ENCODE results near the gene UBE2H.
A peak's percentile ranks its signal among the peaks of the same experiment; 100 is the strongest.

UBE2H gene

GRCh38 chr7:129784437-129784782 lies 168.3 kb downstream of the UBE2H start:
- DNase-seq, result peak in 1 of 4 experiments; percentile 4

DNA sequence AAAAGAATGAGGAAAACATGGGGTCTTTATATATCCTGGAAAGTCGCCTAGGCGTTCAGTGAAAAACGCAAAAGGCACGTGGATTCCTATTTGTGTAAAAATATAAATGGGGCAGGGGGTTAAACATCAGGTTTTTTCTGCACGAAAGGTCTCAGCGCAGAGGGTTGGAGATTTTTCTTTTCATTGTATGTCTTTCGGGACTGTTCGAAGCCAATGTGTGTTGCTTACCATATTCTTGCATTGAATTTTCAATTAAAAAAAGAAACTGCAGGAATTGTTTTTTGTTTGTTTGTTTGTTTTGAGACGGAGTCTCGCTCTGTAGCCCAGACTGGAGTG lies 169.2 kb downstream of the UBE2H start:
- DNase-seq, result no peak

DNA sequence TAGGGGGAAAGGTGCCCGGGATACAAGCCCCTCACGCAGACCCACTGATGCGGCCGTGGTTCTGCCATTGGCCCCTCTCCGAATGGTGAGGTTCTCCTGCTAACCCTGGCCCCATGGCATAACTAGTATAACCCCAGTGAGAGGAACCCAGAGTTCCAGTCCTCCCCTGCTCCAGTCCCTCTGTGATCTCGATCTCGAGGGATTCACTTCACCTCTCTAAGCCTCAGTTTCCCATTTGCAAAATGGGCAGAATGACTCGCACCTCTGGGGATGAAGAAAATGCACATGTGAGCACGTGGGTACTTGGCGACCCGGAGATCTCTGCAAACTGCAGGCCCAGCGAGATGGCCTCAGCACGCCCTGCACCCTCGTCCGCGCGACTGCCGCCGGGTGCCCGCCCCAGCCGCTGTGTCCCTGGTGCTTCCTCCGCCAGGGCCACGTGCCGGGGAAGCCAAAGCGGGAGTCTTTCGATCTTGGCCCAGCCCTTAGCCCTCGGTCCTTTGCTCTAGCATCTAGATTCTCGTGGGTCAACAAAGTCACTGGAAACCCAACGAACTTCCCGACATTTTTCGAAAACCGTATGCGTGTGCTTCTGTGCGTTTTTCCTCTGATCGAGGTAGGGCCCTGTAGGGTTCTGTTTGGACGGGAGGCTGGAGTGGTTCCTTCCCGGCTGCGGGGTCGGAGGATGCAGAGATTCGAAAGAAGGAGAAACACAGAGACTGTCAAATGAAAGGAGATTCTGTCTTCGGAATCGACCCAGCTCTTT lies 169.8 kb downstream of the UBE2H start:
- DNase-seq, result peak; percentile 31 to 65 (median 42)

DNA sequence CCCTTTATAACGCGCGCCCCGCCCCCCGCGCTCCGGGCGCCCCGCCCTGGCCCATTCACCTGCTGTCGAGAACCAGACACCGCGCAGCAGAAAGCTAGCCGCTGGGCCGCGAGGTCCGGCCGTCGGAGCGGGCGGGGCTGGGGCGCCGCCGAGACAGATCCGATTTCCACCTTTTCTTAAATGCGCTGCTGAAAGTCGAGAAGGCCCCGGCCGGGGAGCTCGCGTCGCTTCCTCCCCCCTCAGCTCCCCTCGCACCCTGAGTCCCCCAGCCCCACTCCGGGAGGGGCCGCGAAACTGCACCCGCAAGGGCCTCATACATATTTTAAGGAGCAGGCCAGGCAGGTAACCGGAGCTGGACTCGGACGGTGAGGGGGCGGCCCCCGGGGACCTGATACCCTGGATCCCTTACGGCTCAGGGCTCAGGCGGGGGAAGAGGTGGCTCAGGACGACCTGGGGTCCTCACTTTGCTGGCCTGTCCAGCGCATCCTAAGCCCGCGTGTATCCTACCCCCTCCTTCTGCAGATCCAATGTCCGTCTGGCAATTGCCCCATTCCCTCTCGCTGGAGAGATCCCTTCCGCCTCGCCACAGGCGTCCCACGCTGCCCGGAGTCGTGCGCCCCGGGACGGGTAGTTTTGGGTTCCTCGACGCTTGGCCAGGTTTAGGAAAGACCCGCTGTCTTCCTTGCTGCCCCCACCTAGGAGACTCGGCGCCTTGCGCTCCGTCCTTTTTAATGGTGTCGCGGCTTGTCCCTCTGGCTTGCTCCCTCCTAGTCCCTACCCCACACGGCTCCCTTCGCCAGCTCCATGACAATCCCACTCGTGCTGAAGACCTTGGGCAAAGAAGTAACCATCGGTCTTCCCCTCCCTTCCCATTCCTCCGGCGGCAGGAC lies 170.6 kb downstream of the UBE2H start:
- peak in 2 of 4 experiments; percentile 17 to 34 for DNase-seq

DNA sequence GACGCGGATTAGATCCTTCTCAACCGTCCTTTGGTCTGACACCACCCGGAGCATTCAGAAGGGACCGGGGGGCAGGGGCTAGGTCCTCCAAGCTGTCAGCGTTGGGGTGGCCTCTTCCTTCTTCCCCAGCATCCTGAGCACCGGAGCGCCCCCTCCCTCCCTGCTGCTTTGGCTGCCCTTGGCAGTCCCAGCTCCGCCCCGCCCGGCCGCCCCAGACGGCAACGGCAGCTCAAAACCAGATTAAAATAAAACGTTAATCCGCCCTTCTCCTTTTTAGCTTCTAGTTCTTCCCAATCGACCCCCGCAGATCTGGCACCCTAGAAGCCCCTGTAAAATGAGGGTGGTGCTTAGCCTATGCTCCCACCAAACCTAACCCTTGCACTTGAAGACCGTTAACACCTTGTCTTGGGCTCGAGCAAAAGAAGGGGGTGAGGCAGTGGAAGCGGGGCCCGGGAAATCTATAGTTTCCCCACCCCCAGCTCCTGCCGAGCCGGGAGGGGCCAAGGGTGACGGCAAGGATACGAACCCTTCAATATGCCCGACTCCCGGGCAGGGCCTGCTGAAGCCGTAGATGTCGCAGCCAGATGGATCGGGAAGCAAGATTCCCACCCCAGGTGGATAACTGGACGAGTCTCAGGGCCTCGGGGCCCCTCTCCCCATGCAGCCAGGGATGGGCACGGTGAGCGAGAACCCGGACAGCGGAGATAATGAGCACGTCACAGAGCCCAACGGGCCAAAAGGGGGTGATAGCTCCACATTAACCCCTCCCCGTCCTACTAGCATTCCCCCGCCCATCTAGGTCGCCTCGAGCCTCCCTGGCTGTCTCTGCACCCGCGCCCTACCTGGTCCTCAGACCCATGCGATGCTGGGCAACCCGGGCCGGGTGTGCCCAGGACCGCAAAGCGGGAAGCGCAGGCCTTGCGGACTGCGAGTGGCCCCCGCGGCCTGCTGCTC lies 171.5 kb downstream of the UBE2H start:
- DNase-seq, result peak in 2 of 4 experiments; percentile 27 to 30

Data from suppressor macrophage (primary cell).